Measurements from ENCODE around the gene ACAD11. TPM values are rescaled to one million over a fixed set of nuclear protein-coding genes. Genes with fewer than 3 reads are reported as not detected.
"Not testable (repeated sequence)": the region's sequence is repeated elsewhere in the genome, so short reads cannot be mapped to it uniquely, and the experiment has no call there.

ACAD11 gene
- total RNA-seq, 1 experiment from 2014 or later = 15.4 TPM

- H3K4me3 ChIP-seq (ENCODE audit: low read depth in 2 of 2, low read length in 2 of 2) = no peak overlapping the region
- TF ChIP-seq CTCF (IDR thresholded peaks at IDR 0.05) = no peak
- no peaks in the 10 kb centered on the region for H3K27me3 ChIP-seq (ENCODE audit: control insufficient read depth, insufficient read depth, low read length)
- no peak for ATAC-seq
- no peaks in the 10 kb centered on the region for H3K36me3 ChIP-seq (ENCODE audit: control insufficient read depth, insufficient read depth, low read length)
- in situ Hi-C loops (cut with HindIII; ENCODE audit: low pct_unique_long_range_greater_than_20kb, low sequenced_read_pairs) (no loop called here), intact Hi-C loops (cut with micrococcal nuclease; ENCODE audit: unreplicated experiment) (no loop called here)
- H3K27ac ChIP-seq (ENCODE audit: low read length) = no peak overlapping the region
- POLR2A ChIA-PET = no interaction called here
- H3K4me1 ChIP-seq (ENCODE audit: control insufficient read depth, insufficient read depth, low read length) = no peaks in the 10 kb centered on the region
- H3K9me3 ChIP-seq (ENCODE audit: control insufficient read depth, insufficient read depth, low read depth, low read length) = no peaks in the 10 kb centered on the region
- no peak for DNase-seq (ENCODE audit: low read depth, low spot score)
- CTCF ChIA-PET = no interaction called here
- BruUV-seq (replicated peaks) = no TSS peak
These were observed 103.0 kb downstream of the ACAD11 start for GRCh38 chr3:132556508-132557159.

- ATAC-seq; H3K4me3 ChIP-seq (ENCODE audit: low read depth in 2 of 2, low read length in 2 of 2); H3K4me1 ChIP-seq (ENCODE audit: control insufficient read depth, insufficient read depth, low read length); intact Hi-C loops (cut with micrococcal nuclease; ENCODE audit: unreplicated experiment); H3K36me3 ChIP-seq (ENCODE audit: control insufficient read depth, insufficient read depth, low read length); BruUV-seq (replicated peaks); H3K27me3 ChIP-seq (ENCODE audit: control insufficient read depth, insufficient read depth, low read length); in situ Hi-C loops (cut with HindIII; ENCODE audit: low pct_unique_long_range_greater_than_20kb, low sequenced_read_pairs); POLR2A ChIA-PET; DNase-seq (ENCODE audit: low read depth, low spot score); H3K9me3 ChIP-seq (ENCODE audit: control insufficient read depth, insufficient read depth, low read depth, low read length); CTCF ChIA-PET; H3K27ac ChIP-seq (ENCODE audit: low read length): not testable (repeated sequence)
These were observed 103.6 kb downstream of the ACAD11 start for GRCh38 chr3:132556036-132556386.

GRCh38 chr3:132555306-132556035, 104.1 kb downstream of the ACAD11 start:
- Histone ChIP-seq H3K36me3 (ENCODE audit: control insufficient read depth, insufficient read depth, low read length) (no peaks in the 10 kb centered on the region), H3K27ac (ENCODE audit: low read length) (no peak overlapping the region), H3K4me1 (ENCODE audit: control insufficient read depth, insufficient read depth, low read length) (no peaks in the 10 kb centered on the region), H3K27me3 (ENCODE audit: control insufficient read depth, insufficient read depth, low read length) (no peaks in the 10 kb centered on the region), H3K9me3 (ENCODE audit: control insufficient read depth, insufficient read depth, low read depth, low read length) (no peaks in the 10 kb centered on the region), H3K4me3 (ENCODE audit: low read depth in 2 of 2, low read length in 2 of 2) (no peak overlapping the region)
- ChIA-PET CTCF (no interaction called here), POLR2A (no interaction called here)
- no TSS peak for BruUV-seq (replicated peaks)
- ATAC-seq (no peak), DNase-seq (ENCODE audit: low read depth, low spot score) (no peak)
- in situ Hi-C loops (cut with HindIII; ENCODE audit: low pct_unique_long_range_greater_than_20kb, low sequenced_read_pairs) = no loop called here
- no peak for TF ChIP-seq SIN3A (IDR thresholded peaks at IDR 0.05; ENCODE audit: borderline replicate concordance, insufficient read depth, low read depth, low read length)
- no peak for TF ChIP-seq REST (IDR thresholded peaks at IDR 0.05; ENCODE audit: insufficient read depth in 1 of 2, low read depth in 2 of 2, low read length in 1 of 2)
- no peak for TF ChIP-seq POLR2AphosphoS5 (IDR thresholded peaks at IDR 0.05; ENCODE audit: low read depth, low read length)
- TF ChIP-seq TCF7L2 (IDR thresholded peaks at IDR 0.05; ENCODE audit: low read depth, low read length) = no peak
- TF ChIP-seq CTCF (IDR thresholded peaks at IDR 0.05) = no peak
- intact Hi-C loops (cut with micrococcal nuclease; ENCODE audit: unreplicated experiment) = no loop called here
